Testis (tissue), 3 donors: ENCODE results near the gene MFSD6. TPM values are rescaled to one million over a fixed set of nuclear protein-coding genes. Genes with fewer than 3 reads are reported as not detected.

Experiments
- DNase-seq: peaks from one replicate; pipeline ENCODE4 v3.0.0-alpha.2; 2019
- H3K27ac ChIP-seq, 2 donors: fragments of 200-600 bp; sonication (generic); one replicate each; pipeline ENCODE4 v1.5.1; 2019
- H3K27me3 ChIP-seq: fragments of 200-600 bp; sonication (generic); one replicate; pipeline ENCODE4 v1.5.1; 2019
- H3K36me3 ChIP-seq: fragments of 200-600 bp; sonication (generic); one replicate; pipeline ENCODE4 v1.5.1; 2017; ENCODE audit warnings: low read depth; ENCODE audit errors: missing control alignments
- H3K4me1 ChIP-seq: fragments of 200-600 bp; sonication (generic); one replicate; pipeline ENCODE4 v1.5.1; 2019
- H3K4me3 ChIP-seq, 2 donors: fragments of 200-600 bp; sonication (generic); one replicate each; pipeline ENCODE4 v1.5.1; 2017 to 2019
- H3K9me3 ChIP-seq: fragments of 200-600 bp; sonication (generic); one replicate; pipeline ENCODE4 v1.5.1; 2017
- POLR2A ChIP-seq: fragments of 450-650 bp; IDR thresholded peaks from one replicate; pipeline ENCODE4 v1.6.1; 2017; ENCODE audit warnings: antibody characterized with exemption, mild to moderate bottlenecking, moderate library complexity
- WGBS, 2 donors: methylation state at CpG; one replicate each; pipeline ENCODE4 v1.1.5; 2018; 5-methylcytosine and 5-hydroxymethylcytosine counted together
- intact Hi-C: fragments of 100-400 bp; cut with DNase I; formaldehyde crosslinking; loops from one replicate; pipeline ENCODE4 v1.15.1; 2023; ENCODE audit warnings: low total_unique reads
- polyA plus RNA-seq: library from polyadenylated mRNA; stranded (reverse); fragments of 350-450 nt; fragmentation: Illumina TruSeq; extraction: RNeasy Lipid Tissue Mini Kit (QIAGEN cat#74804); gene quantifications from one replicate; pipeline ENCODE4 v1.2.3, GENCODE V29; 2014; ENCODE audit warnings: low read depth, low replicate concordance; ENCODE audit not compliant: insufficient read depth
- total RNA-seq, 2 donors: library from RNA; depleted of rRNA; stranded (reverse); fragments of >200 nt; gene quantifications; one replicate each; pipeline ENCODE4 v1.2.3, GENCODE V29; 2016
- TF ChIP-seq, protein P1 (sequence below), 3 experiments: fragments of 450-650 bp in 2 of 3; fragments of 200-600 bp in 1 of 3; sonication (generic) in 1 of 3; IDR thresholded peaks; one replicate each; pipeline ENCODE4 v1.5.1; 2016 to 2019; ENCODE audit warnings: antibody characterized with exemption in 3 of 3, mild to moderate bottlenecking in 2 of 3, moderate library complexity in 1 of 3

Gene MFSD6
- total and polyA plus RNA-seq, 3 donors from 2014 or later, result 15.0 to 47.3 (median 29.9) TPM

DNA sequence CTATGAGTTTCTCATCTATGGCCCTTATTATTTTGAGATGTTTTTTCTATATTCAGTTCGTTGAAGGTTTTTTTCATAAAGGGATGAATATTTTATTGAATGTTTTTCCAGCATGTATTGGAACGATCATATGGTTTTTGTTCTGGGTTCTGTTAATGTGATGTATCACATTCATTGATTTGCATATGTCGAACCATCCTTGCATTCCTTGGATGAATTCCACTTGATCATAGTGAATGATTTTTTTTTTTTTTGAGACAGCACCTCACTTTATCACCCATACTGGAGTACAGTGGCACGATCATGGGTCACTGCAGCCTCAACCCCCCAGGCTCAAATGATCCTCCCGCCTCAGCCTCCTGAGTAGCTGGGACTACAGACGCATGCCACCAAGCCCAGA, 131.9 kb downstream of the MFSD6 start:
- Histone ChIP-seq H3K4me1 (no peaks in the 10 kb centered on the region), H3K9me3 (no peaks in the 10 kb centered on the region), H3K27ac (no peak overlapping the region), H3K36me3 (no peaks in the 10 kb centered on the region), H3K27me3 (no peaks in the 10 kb centered on the region), H3K4me3 (no peak overlapping the region)
- WGBS, 2 donors, result 86 to 96% methylated on average over 6 of the region's 6 CpGs
- no peak for DNase-seq
- intact Hi-C loops, result no loop called here
- TF ChIP-seq POLR2A, result no peak
- TF ChIP-seq, protein P1, sequence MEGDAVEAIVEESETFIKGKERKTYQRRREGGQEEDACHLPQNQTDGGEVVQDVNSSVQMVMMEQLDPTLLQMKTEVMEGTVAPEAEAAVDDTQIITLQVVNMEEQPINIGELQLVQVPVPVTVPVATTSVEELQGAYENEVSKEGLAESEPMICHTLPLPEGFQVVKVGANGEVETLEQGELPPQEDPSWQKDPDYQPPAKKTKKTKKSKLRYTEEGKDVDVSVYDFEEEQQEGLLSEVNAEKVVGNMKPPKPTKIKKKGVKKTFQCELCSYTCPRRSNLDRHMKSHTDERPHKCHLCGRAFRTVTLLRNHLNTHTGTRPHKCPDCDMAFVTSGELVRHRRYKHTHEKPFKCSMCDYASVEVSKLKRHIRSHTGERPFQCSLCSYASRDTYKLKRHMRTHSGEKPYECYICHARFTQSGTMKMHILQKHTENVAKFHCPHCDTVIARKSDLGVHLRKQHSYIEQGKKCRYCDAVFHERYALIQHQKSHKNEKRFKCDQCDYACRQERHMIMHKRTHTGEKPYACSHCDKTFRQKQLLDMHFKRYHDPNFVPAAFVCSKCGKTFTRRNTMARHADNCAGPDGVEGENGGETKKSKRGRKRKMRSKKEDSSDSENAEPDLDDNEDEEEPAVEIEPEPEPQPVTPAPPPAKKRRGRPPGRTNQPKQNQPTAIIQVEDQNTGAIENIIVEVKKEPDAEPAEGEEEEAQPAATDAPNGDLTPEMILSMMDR (IDR thresholded peaks at IDR 0.05), result no peak

DNA sequence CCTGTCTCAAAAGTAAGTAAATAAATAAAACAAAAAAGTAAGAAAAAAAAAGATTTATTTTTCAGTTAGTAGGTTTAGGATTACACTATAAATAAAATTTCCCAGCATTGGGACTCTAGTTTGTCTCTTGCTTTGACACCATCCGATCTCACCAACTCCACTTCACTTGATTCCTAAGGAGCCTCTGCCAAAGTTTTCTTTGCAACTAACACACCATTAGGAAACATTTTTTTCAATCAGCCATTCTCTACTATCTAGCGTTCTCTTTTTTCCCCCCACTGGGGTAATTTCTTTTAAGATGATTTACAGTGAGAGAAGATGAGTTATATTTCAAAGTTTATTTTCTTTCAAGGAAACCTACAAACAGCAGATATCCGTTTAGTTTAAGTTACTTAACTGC, 136.9 kb downstream of the MFSD6 start:
- TF ChIP-seq, protein P1 (IDR thresholded peaks at IDR 0.05), result no peak
- no peak for TF ChIP-seq POLR2A
- intact Hi-C loops, result no loop called here
- no peaks in the 10 kb centered on the region for H3K27me3 ChIP-seq
- WGBS, 2 donors, result 42 to 47% methylated on average over 3 of the region's 3 CpGs
- H3K9me3 ChIP-seq, result no peaks in the 10 kb centered on the region
- H3K4me1 ChIP-seq, result no peaks in the 10 kb centered on the region
- no peaks in the 10 kb centered on the region for H3K36me3 ChIP-seq
- H3K4me3 ChIP-seq, result no peak overlapping the region
- no peak for DNase-seq
- peak overlapping the region; percentile 42 to 75 for H3K27ac ChIP-seq

DNA sequence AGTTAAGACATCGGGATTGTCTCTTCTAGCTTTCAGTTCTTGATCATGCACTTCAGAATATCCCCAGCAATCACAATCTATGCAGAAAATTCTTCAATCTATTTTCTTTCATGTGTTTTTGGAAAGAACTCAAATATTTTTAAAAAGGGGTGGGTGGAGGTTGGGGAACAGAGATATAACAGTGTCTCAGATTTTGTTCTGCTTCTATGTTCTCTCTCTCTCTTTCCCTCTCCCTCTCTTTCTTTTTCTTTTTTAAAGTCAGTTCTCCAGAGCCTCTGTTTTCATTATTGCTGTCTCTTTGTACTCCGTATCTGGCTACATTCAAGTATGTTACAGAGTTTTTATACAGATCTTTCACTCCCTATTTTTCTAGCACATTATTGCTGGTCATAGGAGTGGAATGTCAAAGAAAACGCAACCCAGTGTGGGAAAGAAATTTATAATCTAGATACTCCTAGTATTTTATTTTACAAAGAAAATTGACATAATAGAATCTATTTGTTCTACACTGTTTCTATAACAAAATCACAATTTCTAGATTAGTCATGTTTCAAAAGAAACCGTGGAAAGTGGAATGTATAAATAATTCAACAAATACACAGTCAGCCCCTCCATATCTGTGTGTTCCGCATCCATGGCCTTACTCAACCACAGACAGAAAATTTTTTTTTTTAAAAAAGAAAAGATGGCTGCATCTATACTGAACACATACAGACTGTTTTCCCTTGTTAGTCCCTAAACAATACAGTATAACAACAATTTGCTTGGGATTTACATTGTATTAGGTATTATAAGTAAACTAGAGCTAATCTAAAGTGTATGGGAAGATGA, 137.6 kb downstream of the MFSD6 start:
- intact Hi-C loops, result no loop called here
- no peaks in the 10 kb centered on the region for H3K4me1 ChIP-seq
- WGBS, 2 donors, result 45 to 53% methylated on average over 5 of the region's 5 CpGs
- DNase-seq, result no peak
- H3K27me3 ChIP-seq, result no peaks in the 10 kb centered on the region
- H3K36me3 ChIP-seq, result no peaks in the 10 kb centered on the region
- peak overlapping the region; percentile 42 to 75 for H3K27ac ChIP-seq
- no peaks in the 10 kb centered on the region for H3K9me3 ChIP-seq
- no peak for TF ChIP-seq POLR2A
- TF ChIP-seq, protein P1 (IDR thresholded peaks at IDR 0.05), result no peak
- H3K4me3 ChIP-seq, result no peak overlapping the region

DNA sequence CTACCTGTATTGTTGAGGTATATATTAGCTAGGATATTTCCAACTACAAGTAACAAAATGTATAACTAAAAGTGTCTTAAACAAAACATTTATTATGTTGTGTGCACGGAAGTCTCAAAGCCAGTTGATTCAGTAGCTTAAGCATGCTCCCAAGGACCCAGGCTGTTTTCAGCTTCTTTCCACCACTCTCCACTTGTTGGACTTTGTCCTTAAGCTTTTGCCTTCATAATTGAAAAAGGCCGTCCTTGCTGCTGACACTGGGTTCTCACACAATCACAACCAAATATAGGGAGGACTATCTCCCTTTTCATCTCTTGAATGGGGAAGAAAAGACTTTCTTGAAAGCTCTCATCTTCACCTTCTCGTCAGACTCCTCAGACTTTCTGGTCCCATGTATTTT, 138.6 kb downstream of the MFSD6 start:
- no peak for DNase-seq
- H3K36me3 ChIP-seq, result no peaks in the 10 kb centered on the region
- H3K9me3 ChIP-seq, result no peaks in the 10 kb centered on the region
- intact Hi-C loops, result no loop called here
- H3K27me3 ChIP-seq, result no peaks in the 10 kb centered on the region
- H3K4me3 ChIP-seq, result no peak overlapping the region
- TF ChIP-seq, protein P1 (IDR thresholded peaks at IDR 0.05), result no peak
- TF ChIP-seq POLR2A, result no peak
- H3K4me1 ChIP-seq, result no peaks in the 10 kb centered on the region
- peak overlapping the region; percentile 22 to 75 for H3K27ac ChIP-seq
- WGBS, 2 donors, result 69 to 89% methylated on average over 3 of the region's 3 CpGs

DNA sequence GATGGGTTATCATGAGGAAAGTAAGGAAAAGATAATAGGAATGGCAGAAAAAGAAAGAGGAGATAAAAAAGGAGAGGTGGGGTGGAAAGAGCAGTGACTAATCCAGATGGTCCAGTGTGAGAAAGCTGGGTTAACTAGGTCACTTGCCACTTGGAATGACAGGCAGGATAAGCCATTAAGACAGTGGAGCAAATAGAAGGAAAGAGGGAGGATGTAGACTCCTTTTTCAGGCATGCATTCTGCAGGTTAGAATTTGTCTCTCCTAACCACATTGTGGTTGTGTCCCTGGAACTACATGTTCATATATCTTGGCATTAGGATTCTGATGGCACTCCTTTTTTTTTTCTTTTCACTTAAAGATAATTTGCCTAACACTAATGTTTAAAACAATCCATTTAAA, 139.7 kb downstream of the MFSD6 start:
- H3K27me3 ChIP-seq, result no peaks in the 10 kb centered on the region
- DNase-seq, result no peak
- no peaks in the 10 kb centered on the region for H3K36me3 ChIP-seq
- no peaks in the 10 kb centered on the region for H3K9me3 ChIP-seq
- TF ChIP-seq, protein P1 (IDR thresholded peaks at IDR 0.05), result no peak
- no peak for TF ChIP-seq POLR2A
- H3K4me1 ChIP-seq, result no peaks in the 10 kb centered on the region
- intact Hi-C loops, result no loop called here
- H3K4me3 ChIP-seq, result no peak overlapping the region
- peak overlapping the region in 1 of 2 donors; percentile 75 for H3K27ac ChIP-seq
